WTC11 (cell line): ENCODE measurements around the gene CNTNAP2. TPM values are rescaled to one million over a fixed set of nuclear protein-coding genes. Genes with fewer than 3 reads are reported as not detected.

Experiments
- ATAC-seq: fragments of 200-7000 bp; cut with Tn5 transposase; 2 replicates; pipeline ENCODE4 v1.10.0; 2021; ENCODE audit warnings: mild to moderate bottlenecking, moderate library complexity
- CTCF ChIA-PET: fragments of 300-600 bp; sonication (Branson Sonifier 250); formaldehyde crosslinking; loops from one replicate; lab custom pipeline; 2021; ENCODE audit warnings: antibody characterized with exemption; lab: Charles Lee
- POLR2A ChIA-PET: fragments of 350-600 bp; sonication (Branson Sonifier 250); formaldehyde crosslinking; loops from one replicate; lab custom pipeline; 2021; ENCODE audit warnings: antibody characterized with exemption; lab: Charles Lee
- DNase-seq: peaks from one replicate; pipeline ENCODE4 v3.0.0; 2021; ENCODE audit warnings: low spot score
- H3K27ac Mint-ChIP-seq: 2 replicates; pipeline ENCODE4 v1.8.0; 2021; ENCODE audit warnings: mixed read lengths
- H3K27me3 Mint-ChIP-seq: 2 replicates; pipeline ENCODE4 v1.8.0; 2021; ENCODE audit warnings: low read depth, mild to moderate bottlenecking, moderate library complexity, mixed read lengths
- H3K36me3 Mint-ChIP-seq: 2 replicates; pipeline ENCODE4 v1.8.0; 2021; ENCODE audit warnings: mixed read lengths
- H3K4me1 Mint-ChIP-seq: 2 replicates; pipeline ENCODE4 v1.8.0; 2022; ENCODE audit warnings: mixed read lengths
- H3K4me3 Mint-ChIP-seq: 2 replicates; pipeline ENCODE4 v1.8.0; 2021; ENCODE audit warnings: mild to moderate bottlenecking, moderate library complexity, mixed read lengths
- H3K9me3 Mint-ChIP-seq: 2 replicates; pipeline ENCODE4 v1.8.0; 2021; ENCODE audit warnings: mixed read lengths
- AFF4 ChIP-seq: sonication (generic); formaldehyde crosslinking; IDR thresholded peaks from 2 replicates; pipeline ENCODE4 v1.8.1; 2023; ENCODE audit warnings: mild to moderate bottlenecking, missing genetic modification reagents, borderline replicate concordance
- ARID4B ChIP-seq: sonication (generic); formaldehyde crosslinking; IDR thresholded peaks from 2 replicates; pipeline ENCODE4 v1.8.0; 2023; ENCODE audit warnings: missing genetic modification reagents, mild to moderate bottlenecking, borderline replicate concordance
- ATF2 ChIP-seq: sonication (generic); formaldehyde crosslinking; IDR thresholded peaks from 2 replicates; pipeline ENCODE4 v1.8.1; 2022; ENCODE audit warnings: low read depth, missing genetic modification reagents, borderline replicate concordance
- ELF4 ChIP-seq: sonication (generic); formaldehyde crosslinking; IDR thresholded peaks from 2 replicates; pipeline ENCODE4 v1.8.1; 2022; ENCODE audit warnings: low read depth, mild to moderate bottlenecking, moderate library complexity, missing genetic modification reagents
- ETV6 ChIP-seq: sonication (generic); formaldehyde crosslinking; IDR thresholded peaks from 2 replicates; pipeline ENCODE4 v1.8.1; 2022; ENCODE audit warnings: mild to moderate bottlenecking, missing genetic modification reagents
- GABPB1 ChIP-seq: sonication (generic); formaldehyde crosslinking; IDR thresholded peaks from 2 replicates; pipeline ENCODE4 v1.8.1; 2023; ENCODE audit warnings: mild to moderate bottlenecking, missing genetic modification reagents
- HMGXB4 ChIP-seq: sonication (generic); formaldehyde crosslinking; IDR thresholded peaks from 2 replicates; pipeline ENCODE4 v1.8.1; 2023; ENCODE audit warnings: mild to moderate bottlenecking, moderate library complexity, missing genetic modification reagents
- NFE2L1 ChIP-seq: sonication (generic); formaldehyde crosslinking; IDR thresholded peaks from 2 replicates; pipeline ENCODE4 v1.8.1; 2023; ENCODE audit warnings: missing genetic modification reagents
- NR1H2 ChIP-seq: sonication (generic); formaldehyde crosslinking; IDR thresholded peaks from 2 replicates; pipeline ENCODE4 v1.9.0; 2021; ENCODE audit warnings: mild to moderate bottlenecking, moderate library complexity, missing genetic modification reagents
- SMAD4 ChIP-seq: sonication (generic); formaldehyde crosslinking; IDR thresholded peaks from 2 replicates; pipeline ENCODE4 v1.8.0; 2022; ENCODE audit warnings: mild to moderate bottlenecking, missing genetic modification reagents
- TEAD1 ChIP-seq: sonication (generic); formaldehyde crosslinking; IDR thresholded peaks from 2 replicates; pipeline ENCODE4 v1.8.0; 2022; ENCODE audit warnings: mild to moderate bottlenecking, missing genetic modification reagents
- total RNA-seq: library from RNA; stranded (reverse); gene quantifications from 3 replicates; pipeline ENCODE4 v1.2.3, GENCODE V29; 2021

Gene CNTNAP2
- total RNA-seq, 1 experiment from 2014 or later, result 63.8 TPM

- ATAC-seq (no peak), DNase-seq (no peak)
- Mint-ChIP-seq H3K27me3 (peaks cover 3% of the 10 kb centered on the region; the same call in 1 of the 2 replicates), H3K27ac (no peak overlapping the region), H3K4me3 (peak overlapping the region; percentile 92), H3K9me3 (no peaks in the 10 kb centered on the region), H3K36me3 (peaks cover 8% of the 10 kb centered on the region; the same call in 1 of the 2 replicates), H3K4me1 (peaks cover 78% of the 10 kb centered on the region)
- POLR2A ChIA-PET, result no interaction called here
- CTCF ChIA-PET, result no interaction called here
- TF ChIP-seq NR1H2 (CRISPR knock-in tag) (no peak), NFE2L1 (no peak), ATF2 (CRISPR knock-in tag) (no peak), ARID4B (CRISPR knock-in tag) (no peak), AFF4 (no peak), GABPB1 (no peak), ETV6 (CRISPR knock-in tag) (no peak), TEAD1 (CRISPR knock-in tag) (no peak), ELF4 (CRISPR knock-in tag) (no peak), SMAD4 (CRISPR knock-in tag) (no peak), HMGXB4 (CRISPR knock-in tag) (no peak)
- TF ChIP-seq, all 79 proteins: peak for 0
Observed at GRCh38 chr7:148337995-148338747, 2221.6 kb downstream of the CNTNAP2 start.
